Common myeloid progenitor, CD34-positive (primary cell): Measurements from ENCODE around the gene CNOT6L.
A peak's percentile ranks its signal among the peaks of the same experiment; 100 is the strongest.

Experiments used
- CTCF ChIA-PET: fragments of 350-600 bp; sonication (Branson Sonifier 250); formaldehyde crosslinking; loops from one replicate; lab custom pipeline; 2021; ENCODE audit warnings: antibody characterized with exemption; lab: Charles Lee
- POLR2A ChIA-PET: fragments of 350-600 bp; sonication (Branson Sonifier 250); formaldehyde crosslinking; loops from one replicate; lab custom pipeline; 2021; ENCODE audit warnings: antibody characterized with exemption; lab: Charles Lee
- DNase-seq, 3 donors: peaks; one replicate each; pipeline versions ENCODE4 v3.0.0 to v3.0.0-alpha.2; 2013
- H3K27ac ChIP-seq, 2 experiments: 1 replicate in 1 of 2; 2 replicates in 1 of 2; pipeline ENCODE4 v1.7.0; 2013; ENCODE audit warnings: inconsistent platforms in 2 of 2, low read length in 2 of 2, mild to moderate bottlenecking in 2 of 2, low read depth in 1 of 2, moderate library complexity in 1 of 2; ENCODE audit not compliant: severe bottlenecking in 2 of 2, insufficient read depth in 1 of 2, poor library complexity in 1 of 2
- H3K27me3 ChIP-seq, 5 experiments: replicated peaks in 2 of 5; 1 replicate in 3 of 5; 2 replicates in 2 of 5; pipeline versions ENCODE4 v1.6.1 to v1.7.0; 2013; ENCODE audit warnings: low read length in 4 of 5, mild to moderate bottlenecking in 2 of 5, moderate library complexity in 2 of 5, inconsistent platforms in 1 of 5; ENCODE audit not compliant: insufficient read depth in 5 of 5, control insufficient read depth in 4 of 5
- H3K36me3 ChIP-seq, 4 experiments: 1 replicate in 2 of 4; 2 replicates in 2 of 4; pipeline versions ENCODE4 v1.6.1 to v1.7.0; 2013; ENCODE audit warnings: low read length in 3 of 4, control low read depth in 1 of 4, mild to moderate bottlenecking in 1 of 4; ENCODE audit not compliant: control insufficient read depth in 4 of 4, insufficient read depth in 4 of 4
- H3K4me1 ChIP-seq, 4 experiments: 1 replicate in 3 of 4; 2 replicates in 1 of 4; pipeline versions ENCODE4 v1.6.1 to v1.7.1; 2013; ENCODE audit warnings: low read length in 3 of 4, mild to moderate bottlenecking in 3 of 4, control low read depth in 1 of 4, inconsistent platforms in 1 of 4, moderate library complexity in 1 of 4; ENCODE audit not compliant: control insufficient read depth in 4 of 4, insufficient read depth in 4 of 4; ENCODE audit errors: control extremely low read depth in 1 of 4
- H3K4me3 ChIP-seq, 7 experiments: 1 replicate in 4 of 7; 2 replicates in 3 of 7; pipeline versions ENCODE4 v1.5.1 to v1.7.0; 2013; ENCODE audit warnings: mild to moderate bottlenecking in 7 of 7, low read length in 6 of 7, moderate library complexity in 6 of 7, inconsistent platforms in 2 of 7, low read depth in 2 of 7, control low read depth in 1 of 7; ENCODE audit not compliant: insufficient read depth in 4 of 7, control insufficient read depth in 1 of 7; ENCODE audit errors: extremely low read depth in 1 of 7
- H3K9me3 ChIP-seq, 5 experiments: 1 replicate in 4 of 5; 2 replicates in 1 of 5; pipeline versions ENCODE4 v1.6.1 to v1.7.1; 2013; ENCODE audit warnings: low read length in 4 of 5, mild to moderate bottlenecking in 2 of 5, inconsistent platforms in 1 of 5, low read depth in 1 of 5, moderate library complexity in 1 of 5; ENCODE audit not compliant: control insufficient read depth in 4 of 5, insufficient read depth in 2 of 5; ENCODE audit errors: control extremely low read depth in 1 of 5
- WGBS: methylation state at CpG from one replicate; pipeline ENCODE4 v1.1.5; 2013; ENCODE audit not compliant: insufficient coverage; 5-methylcytosine and 5-hydroxymethylcytosine counted together

The CNOT6L gene

GRCh38 chr4:77821775-77822174 lies 2.6 kb upstream of the CNOT6L start:
- Histone ChIP-seq H3K9me3 (no peaks in the 10 kb centered on the region), H3K4me1 (peaks cover 21 to 38% (median 27%) of the 10 kb centered on the region in 4 experiments), H3K27ac (peak overlapping the region in 1 of 2 experiments; percentile 97), H3K4me3 (peak overlapping the region in 2 of 7 experiments; percentile 45 to 96), H3K36me3 (no peaks in the 10 kb centered on the region), H3K27me3 (no peaks in the 10 kb centered on the region)
- POLR2A ChIA-PET: interaction anchor here (2.3 kb wide), 1 partner anchor 31 kb away, joined by 14 read pairs; no protein-coding TSS in a partner anchor
- WGBS: 17% methylated on average over 1 of the region's 1 CpG
- CTCF ChIA-PET: interaction anchor here (2.2 kb wide), 2 partner anchors 37 to 41 kb away, joined by 7 to 21 read pairs; partner anchors contain the start of gene MRPL1
- DNase-seq: peak in 2 of 3 donors; percentile 62 to 76

- peak overlapping the region; percentile 95 to 97 for H3K27ac ChIP-seq
- DNase-seq: peak in 2 of 3 donors; percentile 83 to 84
- CTCF ChIA-PET: interaction anchor here (0.9 to 2.2 kb wide), 5 partner anchors 30 to 41 kb away, joined by 3 to 21 read pairs (median 7); partner anchors contain the start of gene MRPL1
- no peaks in the 10 kb centered on the region for H3K9me3 ChIP-seq
- H3K4me1 ChIP-seq: peaks cover 21 to 45% (median 27%) of the 10 kb centered on the region in 4 experiments
- POLR2A ChIA-PET: interaction anchor here (0.6 to 2.3 kb wide), 7 partner anchors 21 to 85 kb away, joined by 3 to 27 read pairs (median 4); partner anchors contain the start of gene MRPL1
- H3K36me3 ChIP-seq: no peaks in the 10 kb centered on the region
- no peaks in the 10 kb centered on the region for H3K27me3 ChIP-seq
- WGBS: 5% methylated on average over 5 of the region's 14 CpGs
- H3K4me3 ChIP-seq: peak overlapping the region; percentile 90 to 99 (median 93)
These were observed 1.7 kb upstream of the CNOT6L start for GRCh38 chr4:77820649-77821561.

- Histone ChIP-seq H3K27ac (peak overlapping the region; percentile 95 to 97), H3K27me3 (no peaks in the 10 kb centered on the region), H3K9me3 (no peaks in the 10 kb centered on the region), H3K4me1 (peaks cover 21 to 53% (median 34%) of the 10 kb centered on the region in 4 experiments), H3K4me3 (peak overlapping the region; percentile 90 to 99 (median 93)), H3K36me3 (no peaks in the 10 kb centered on the region)
- ChIA-PET POLR2A (interaction anchor here (0.7 to 2.3 kb wide), 9 partner anchors 21 to 85 kb away, joined by 3 to 27 read pairs (median 3); partner anchors contain the start of gene MRPL1), CTCF (interaction anchor here (0.9 to 2.2 kb wide), 5 partner anchors 31 to 42 kb away, joined by 3 to 21 read pairs (median 7); partner anchors contain the start of gene MRPL1)
- DNase-seq: peak; percentile 87 to 94 (median 94)
- WGBS: under 1% methylated on average over 69 of the region's 81 CpGs
These were observed 878 bp upstream of the CNOT6L start for GRCh38 chr4:77819843-77820648.

GRCh38 chr4:77819404-77819842 lies 255 bp upstream of the CNOT6L start:
- Histone ChIP-seq H3K4me3 (peak overlapping the region; percentile 90 to 99 (median 93)), H3K9me3 (no peaks in the 10 kb centered on the region), H3K36me3 (peaks cover 0 to under 1% (median 0%) of the 10 kb centered on the region in 4 experiments), H3K27ac (peak overlapping the region; percentile 95 to 97), H3K4me1 (peaks cover 21 to 55% (median 34%) of the 10 kb centered on the region in 4 experiments), H3K27me3 (no peaks in the 10 kb centered on the region)
- 0% methylated on average over 22 of the region's 66 CpGs for WGBS
- POLR2A ChIA-PET: interaction anchor here (0.8 to 2.3 kb wide), 7 partner anchors 32 to 84 kb away, joined by 3 to 27 read pairs (median 3); partner anchors contain the start of gene MRPL1
- DNase-seq: peak in 1 of 3 donors; percentile 96
- CTCF ChIA-PET: interaction anchor here (1.6 to 3.1 kb wide), 5 partner anchors 37 to 43 kb away, joined by 3 to 28 read pairs (median 7); partner anchors contain the start of gene MRPL1

GRCh38 chr4:77818073-77818601 lies 1.0 kb downstream of the CNOT6L start:
- DNase-seq: peak; percentile 86 to 92 (median 88)
- Histone ChIP-seq H3K4me1 (peaks cover 21 to 55% (median 34%) of the 10 kb centered on the region in 4 experiments), H3K27me3 (no peaks in the 10 kb centered on the region), H3K4me3 (peak overlapping the region; percentile 71 to 99 (median 93)), H3K27ac (peak overlapping the region; percentile 90 to 95), H3K36me3 (peaks cover 0 to 2% (median 0%) of the 10 kb centered on the region in 4 experiments), H3K9me3 (peaks cover 0 to 2% (median 0%) of the 10 kb centered on the region in 5 experiments)
- 0% methylated on average over 9 of the region's 13 CpGs for WGBS
- POLR2A ChIA-PET: interaction anchor here (1.0 to 2.2 kb wide), 2 partner anchors 35 to 44 kb away, joined by 6 to 8 read pairs; partner anchors contain the start of gene MRPL1
- CTCF ChIA-PET: interaction anchor here (0.7 to 3.1 kb wide), 12 partner anchors 9 to 85 kb away, joined by 3 to 28 read pairs (median 6); partner anchors contain the start of gene MRPL1
